HEK293 (cell line): ENCODE measurements around the gene LY6G5C.

Experiments used
- CTCF ChIA-PET: fragments of 350-600 bp; formaldehyde crosslinking; extraction: SDS; loops from one replicate; lab custom pipeline; 2021; ENCODE audit warnings: antibody characterized with exemption; lab: Yijun Ruan, JAX
- POLR2A ChIA-PET: fragments of 300-600 bp; formaldehyde crosslinking; extraction: SDS; loops from one replicate; lab custom pipeline; 2020; ENCODE audit warnings: antibody characterized with exemption, inconsistent platforms; lab: Yijun Ruan, JAX
- H3K27ac ChIP-seq: fragments of 200-500 bp; sonication (Bioruptor generic); 2 replicates; pipeline ENCODE4 v1.5.1; 2014; ENCODE audit warnings: low read depth, low read length, control low read depth, inconsistent platforms; ENCODE audit errors: extremely low read depth
- H3K36me3 ChIP-seq, 2 experiments: fragments of 200-500 bp in 1 of 2; sonication (Bioruptor generic) in 1 of 2; 1 replicate in 1 of 2; 2 replicates in 1 of 2; pipeline ENCODE4 v1.5.1; 2014 to 2017; ENCODE audit warnings: inconsistent platforms in 2 of 2, low read length in 2 of 2; ENCODE audit not compliant: control insufficient read depth in 2 of 2, insufficient read depth in 1 of 2
- H3K4me1 ChIP-seq: fragments of 200-500 bp; sonication (Bioruptor generic); 2 replicates; pipeline ENCODE4 v1.5.1; 2014; ENCODE audit warnings: mild to moderate bottlenecking, low read length, inconsistent platforms; ENCODE audit not compliant: control insufficient read depth, insufficient read depth
- H3K4me3 ChIP-seq: 2 replicates; pipeline ENCODE4 v1.5.1; 2011; ENCODE audit warnings: low read depth, mild to moderate bottlenecking, control low read depth, low read length, moderate library complexity
- H3K9me3 ChIP-seq: fragments of 200-500 bp; sonication (Bioruptor generic); 2 replicates; pipeline ENCODE4 v1.5.1; 2014; ENCODE audit warnings: low read depth, low read length, inconsistent platforms; ENCODE audit not compliant: control insufficient read depth, insufficient read depth
- GLIS1 ChIP-seq: fragments of 450-650 bp; formaldehyde crosslinking; IDR thresholded peaks from 2 replicates; pipeline ENCODE4 v1.5.1; 2016; ENCODE audit warnings: missing biosample characterization, missing genetic modification characterization
- GLIS2 ChIP-seq: fragments of 450-650 bp; formaldehyde crosslinking; IDR thresholded peaks from 2 replicates; pipeline ENCODE4 v1.5.1; 2016; ENCODE audit warnings: missing biosample characterization, missing genetic modification characterization
- KLF8 ChIP-seq: fragments of 450-650 bp; formaldehyde crosslinking; IDR thresholded peaks from 2 replicates; pipeline ENCODE4 v1.5.1; 2016; ENCODE audit warnings: missing biosample characterization, missing genetic modification characterization
- KLF9 ChIP-seq: fragments of 450-650 bp; formaldehyde crosslinking; IDR thresholded peaks from 2 replicates; pipeline ENCODE4 v1.5.1; 2016; ENCODE audit warnings: missing biosample characterization, missing genetic modification characterization, low read depth
- OSR2 ChIP-seq: fragments of 450-650 bp; formaldehyde crosslinking; IDR thresholded peaks from 2 replicates; pipeline ENCODE4 v1.5.1; 2016; ENCODE audit warnings: missing biosample characterization, missing genetic modification characterization
- SETDB1 ChIP-seq: IDR thresholded peaks from one replicate; pipeline ENCODE4 v1.6.1; 2017; ENCODE audit warnings: mild to moderate bottlenecking, low read length, moderate library complexity, mixed read lengths; ENCODE audit not compliant: insufficient read length
- SP7 ChIP-seq: fragments of 450-650 bp; formaldehyde crosslinking; IDR thresholded peaks from 2 replicates; pipeline ENCODE4 v1.5.1; 2016; ENCODE audit warnings: missing biosample characterization, missing genetic modification characterization
- ZBTB48 ChIP-seq: fragments of 450-650 bp; formaldehyde crosslinking; IDR thresholded peaks from 2 replicates; pipeline ENCODE4 v1.5.1; 2016; ENCODE audit warnings: missing biosample characterization, missing genetic modification characterization
- ZFP37 ChIP-seq: fragments of 450-650 bp; formaldehyde crosslinking; IDR thresholded peaks from 2 replicates; pipeline ENCODE4 v1.5.1; 2016; ENCODE audit warnings: missing biosample characterization, missing genetic modification characterization
- ZFP69B ChIP-seq: fragments of 450-650 bp; formaldehyde crosslinking; IDR thresholded peaks from 2 replicates; pipeline ENCODE4 v1.5.1; 2016; ENCODE audit warnings: missing biosample characterization, missing genetic modification characterization
- ZIC2 ChIP-seq: fragments of 450-650 bp; formaldehyde crosslinking; IDR thresholded peaks from 2 replicates; pipeline ENCODE4 v1.5.1; 2016; ENCODE audit warnings: missing biosample characterization, missing genetic modification characterization
- ZNF248 ChIP-seq: fragments of 450-650 bp; formaldehyde crosslinking; IDR thresholded peaks from 2 replicates; pipeline ENCODE4 v1.5.1; 2017; ENCODE audit warnings: missing biosample characterization, missing genetic modification characterization
- ZNF324 ChIP-seq: fragments of 450-650 bp; formaldehyde crosslinking; IDR thresholded peaks from 2 replicates; pipeline ENCODE4 v1.5.1; 2016; ENCODE audit warnings: missing biosample characterization, missing genetic modification characterization
- ZNF335 ChIP-seq: fragments of 450-650 bp; formaldehyde crosslinking; conservative IDR thresholded peaks from 2 replicates; pipeline ENCODE4 v1.5.1; 2016; ENCODE audit warnings: missing biosample characterization, missing genetic modification characterization
- ZNF394 ChIP-seq: fragments of 450-650 bp; formaldehyde crosslinking; IDR thresholded peaks from 2 replicates; pipeline ENCODE4 v1.5.1; 2016; ENCODE audit warnings: missing biosample characterization, missing genetic modification characterization, mild to moderate bottlenecking, moderate library complexity, borderline replicate concordance
- ZNF521 ChIP-seq: fragments of 450-650 bp; formaldehyde crosslinking; IDR thresholded peaks from 2 replicates; pipeline ENCODE4 v1.5.1; 2017; ENCODE audit warnings: missing biosample characterization, mild to moderate bottlenecking, missing genetic modification characterization
- ZNF548 ChIP-seq: fragments of 450-650 bp; formaldehyde crosslinking; IDR thresholded peaks from 2 replicates; pipeline ENCODE4 v1.5.1; 2016; ENCODE audit warnings: missing biosample characterization, missing genetic modification characterization
- ZNF585B ChIP-seq: fragments of 450-650 bp; formaldehyde crosslinking; IDR thresholded peaks from 2 replicates; pipeline ENCODE4 v1.5.1; 2016; ENCODE audit warnings: missing biosample characterization, missing genetic modification characterization
- ZNF600 ChIP-seq: fragments of 450-650 bp; formaldehyde crosslinking; IDR thresholded peaks from 2 replicates; pipeline ENCODE4 v1.5.1; 2016; ENCODE audit warnings: missing biosample characterization, missing genetic modification characterization
- ZSCAN16 ChIP-seq: fragments of 450-650 bp; formaldehyde crosslinking; IDR thresholded peaks from 2 replicates; pipeline ENCODE4 v1.5.1; 2016; ENCODE audit warnings: missing biosample characterization, missing genetic modification characterization
- TF ChIP-seq, protein P1 (sequence below): fragments of 450-650 bp; formaldehyde crosslinking; IDR thresholded peaks from 2 replicates; pipeline ENCODE4 v1.5.1; 2016; ENCODE audit warnings: missing biosample characterization, missing genetic modification characterization
- TF ChIP-seq, protein P2 (sequence below): fragments of 450-650 bp; formaldehyde crosslinking; IDR thresholded peaks from 2 replicates; pipeline ENCODE4 v1.5.1; 2016; ENCODE audit warnings: missing biosample characterization, missing genetic modification characterization
- TF ChIP-seq, protein P3 (sequence below): fragments of 450-650 bp; formaldehyde crosslinking; IDR thresholded peaks from 2 replicates; pipeline ENCODE4 v1.5.1; 2016; ENCODE audit warnings: missing biosample characterization, missing genetic modification characterization
- TF ChIP-seq, protein P4 (sequence below): fragments of 450-650 bp; formaldehyde crosslinking; IDR thresholded peaks from 2 replicates; pipeline ENCODE4 v1.5.1; 2016; ENCODE audit warnings: missing biosample characterization, missing genetic modification characterization
- TF ChIP-seq, protein P5 (sequence below): fragments of 450-650 bp; formaldehyde crosslinking; IDR thresholded peaks from 2 replicates; pipeline ENCODE4 v1.5.1; 2016; ENCODE audit warnings: missing biosample characterization, missing genetic modification characterization

LY6G5C gene

DNA sequence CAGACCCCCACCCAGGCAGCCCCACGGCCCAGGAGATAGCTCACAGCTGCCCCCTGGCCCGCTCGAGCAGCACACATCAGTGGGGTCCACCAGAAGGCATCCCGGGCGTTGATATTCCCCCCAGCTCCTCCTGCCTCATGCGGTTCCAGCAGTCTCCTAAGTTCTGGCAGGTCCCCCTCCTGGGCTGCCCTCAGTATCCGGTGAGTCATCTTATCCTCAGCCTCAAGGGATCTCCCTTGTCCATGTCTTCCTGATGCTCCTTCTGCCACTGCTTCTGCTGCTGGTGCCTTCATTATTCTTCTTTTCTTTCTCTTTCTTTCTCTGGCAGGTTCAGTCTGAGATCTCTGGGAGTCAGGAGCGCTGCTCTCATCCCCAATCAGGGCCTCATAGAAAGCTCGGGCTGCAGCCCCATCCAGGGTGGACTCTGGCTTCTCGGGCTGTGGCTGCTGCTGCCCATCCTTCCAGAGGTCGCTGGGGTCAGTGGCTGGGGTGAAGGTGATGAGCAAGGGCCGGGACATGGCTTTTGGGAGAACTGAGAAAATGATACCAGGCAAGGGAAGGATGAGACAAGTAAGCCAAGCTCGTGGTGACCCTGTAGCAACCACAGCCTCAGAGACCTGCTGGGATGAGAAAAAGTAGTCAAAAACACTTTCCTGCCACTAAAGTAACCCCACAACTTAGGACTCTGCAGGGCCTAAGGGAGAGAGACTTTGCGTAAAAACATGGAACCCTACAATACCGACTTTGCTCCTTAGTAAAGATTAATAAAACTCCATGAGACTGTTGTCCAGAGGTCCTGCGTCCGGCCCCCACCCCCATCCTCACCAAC lies 16.7 kb downstream of the LY6G5C start:
- peaks cover 6% of the 10 kb centered on the region; the same call in 1 of the 2 replicates for H3K4me1 ChIP-seq
- ChIA-PET POLR2A (interaction anchor here (0.5 to 7.4 kb wide), 30 partner anchors 9 to 308 kb away, joined by 3 to 180 read pairs (median 4); partner anchors contain the start of genes ABHD16A, APOM, ATP6V1G2 and BAG6), CTCF (interaction anchor here (0.6 to 1.6 kb wide), 12 partner anchors 8 to 259 kb away, joined by 3 to 8 read pairs (median 3); partner anchors contain the start of genes APOM and BAG6)
- TF ChIP-seq GLIS1 (tag by site-specific recombination) (peak; percentile 70), KLF9 (0 out of 2 replicates have a peak, but pooled peaks have one; percentile 13), SETDB1 (no peak), ZNF600 (tag by site-specific recombination) (peak; percentile 60; the same call in 1 of the 2 replicates), KLF8 (tag by site-specific recombination) (peak; percentile 13; the same call in 1 of the 2 replicates), ZSCAN16 (tag by site-specific recombination) (no peak), ZNF585B (tag by site-specific recombination) (no peak), ZFP69B (tag by site-specific recombination) (peak; percentile 77), SP7 (no peak), GLIS2 (peak; percentile 37; the same call in 1 of the 2 replicates), ZFP37 (tag by site-specific recombination) (no peak; the same call in none of the 2 replicates), ZNF548 (no peak), ZNF394 (tag by site-specific recombination) (peak; percentile 82), ZNF521 (tag by site-specific recombination) (no peak), OSR2 (peak; percentile 81), ZNF324 (tag by site-specific recombination) (no peak), ZNF248 (tag by site-specific recombination) (no peak), ZIC2 (tag by site-specific recombination) (peak; percentile 34; the same call in 1 of the 2 replicates), ZNF335 (tag by site-specific recombination) (no peak), ZBTB48 (tag by site-specific recombination) (peak; percentile 61)
- TF ChIP-seq, protein P1, sequence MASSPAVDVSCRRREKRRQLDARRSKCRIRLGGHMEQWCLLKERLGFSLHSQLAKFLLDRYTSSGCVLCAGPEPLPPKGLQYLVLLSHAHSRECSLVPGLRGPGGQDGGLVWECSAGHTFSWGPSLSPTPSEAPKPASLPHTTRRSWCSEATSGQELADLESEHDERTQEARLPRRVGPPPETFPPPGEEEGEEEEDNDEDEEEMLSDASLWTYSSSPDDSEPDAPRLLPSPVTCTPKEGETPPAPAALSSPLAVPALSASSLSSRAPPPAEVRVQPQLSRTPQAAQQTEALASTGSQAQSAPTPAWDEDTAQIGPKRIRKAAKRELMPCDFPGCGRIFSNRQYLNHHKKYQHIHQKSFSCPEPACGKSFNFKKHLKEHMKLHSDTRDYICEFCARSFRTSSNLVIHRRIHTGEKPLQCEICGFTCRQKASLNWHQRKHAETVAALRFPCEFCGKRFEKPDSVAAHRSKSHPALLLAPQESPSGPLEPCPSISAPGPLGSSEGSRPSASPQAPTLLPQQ (tag by site-specific recombination): peak; percentile 89
- TF ChIP-seq, protein P2, sequence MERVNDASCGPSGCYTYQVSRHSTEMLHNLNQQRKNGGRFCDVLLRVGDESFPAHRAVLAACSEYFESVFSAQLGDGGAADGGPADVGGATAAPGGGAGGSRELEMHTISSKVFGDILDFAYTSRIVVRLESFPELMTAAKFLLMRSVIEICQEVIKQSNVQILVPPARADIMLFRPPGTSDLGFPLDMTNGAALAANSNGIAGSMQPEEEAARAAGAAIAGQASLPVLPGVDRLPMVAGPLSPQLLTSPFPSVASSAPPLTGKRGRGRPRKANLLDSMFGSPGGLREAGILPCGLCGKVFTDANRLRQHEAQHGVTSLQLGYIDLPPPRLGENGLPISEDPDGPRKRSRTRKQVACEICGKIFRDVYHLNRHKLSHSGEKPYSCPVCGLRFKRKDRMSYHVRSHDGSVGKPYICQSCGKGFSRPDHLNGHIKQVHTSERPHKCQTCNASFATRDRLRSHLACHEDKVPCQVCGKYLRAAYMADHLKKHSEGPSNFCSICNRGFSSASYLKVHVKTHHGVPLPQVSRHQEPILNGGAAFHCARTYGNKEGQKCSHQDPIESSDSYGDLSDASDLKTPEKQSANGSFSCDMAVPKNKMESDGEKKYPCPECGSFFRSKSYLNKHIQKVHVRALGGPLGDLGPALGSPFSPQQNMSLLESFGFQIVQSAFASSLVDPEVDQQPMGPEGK (tag by site-specific recombination): peak; percentile 47; the same call in 1 of the 2 replicates
- TF ChIP-seq, protein P3, sequence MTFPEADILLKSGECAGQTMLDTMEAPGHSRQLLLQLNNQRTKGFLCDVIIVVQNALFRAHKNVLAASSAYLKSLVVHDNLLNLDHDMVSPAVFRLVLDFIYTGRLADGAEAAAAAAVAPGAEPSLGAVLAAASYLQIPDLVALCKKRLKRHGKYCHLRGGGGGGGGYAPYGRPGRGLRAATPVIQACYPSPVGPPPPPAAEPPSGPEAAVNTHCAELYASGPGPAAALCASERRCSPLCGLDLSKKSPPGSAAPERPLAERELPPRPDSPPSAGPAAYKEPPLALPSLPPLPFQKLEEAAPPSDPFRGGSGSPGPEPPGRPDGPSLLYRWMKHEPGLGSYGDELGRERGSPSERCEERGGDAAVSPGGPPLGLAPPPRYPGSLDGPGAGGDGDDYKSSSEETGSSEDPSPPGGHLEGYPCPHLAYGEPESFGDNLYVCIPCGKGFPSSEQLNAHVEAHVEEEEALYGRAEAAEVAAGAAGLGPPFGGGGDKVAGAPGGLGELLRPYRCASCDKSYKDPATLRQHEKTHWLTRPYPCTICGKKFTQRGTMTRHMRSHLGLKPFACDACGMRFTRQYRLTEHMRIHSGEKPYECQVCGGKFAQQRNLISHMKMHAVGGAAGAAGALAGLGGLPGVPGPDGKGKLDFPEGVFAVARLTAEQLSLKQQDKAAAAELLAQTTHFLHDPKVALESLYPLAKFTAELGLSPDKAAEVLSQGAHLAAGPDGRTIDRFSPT (tag by site-specific recombination): peak; percentile 38; the same call in 1 of the 2 replicates
- TF ChIP-seq, protein P4, sequence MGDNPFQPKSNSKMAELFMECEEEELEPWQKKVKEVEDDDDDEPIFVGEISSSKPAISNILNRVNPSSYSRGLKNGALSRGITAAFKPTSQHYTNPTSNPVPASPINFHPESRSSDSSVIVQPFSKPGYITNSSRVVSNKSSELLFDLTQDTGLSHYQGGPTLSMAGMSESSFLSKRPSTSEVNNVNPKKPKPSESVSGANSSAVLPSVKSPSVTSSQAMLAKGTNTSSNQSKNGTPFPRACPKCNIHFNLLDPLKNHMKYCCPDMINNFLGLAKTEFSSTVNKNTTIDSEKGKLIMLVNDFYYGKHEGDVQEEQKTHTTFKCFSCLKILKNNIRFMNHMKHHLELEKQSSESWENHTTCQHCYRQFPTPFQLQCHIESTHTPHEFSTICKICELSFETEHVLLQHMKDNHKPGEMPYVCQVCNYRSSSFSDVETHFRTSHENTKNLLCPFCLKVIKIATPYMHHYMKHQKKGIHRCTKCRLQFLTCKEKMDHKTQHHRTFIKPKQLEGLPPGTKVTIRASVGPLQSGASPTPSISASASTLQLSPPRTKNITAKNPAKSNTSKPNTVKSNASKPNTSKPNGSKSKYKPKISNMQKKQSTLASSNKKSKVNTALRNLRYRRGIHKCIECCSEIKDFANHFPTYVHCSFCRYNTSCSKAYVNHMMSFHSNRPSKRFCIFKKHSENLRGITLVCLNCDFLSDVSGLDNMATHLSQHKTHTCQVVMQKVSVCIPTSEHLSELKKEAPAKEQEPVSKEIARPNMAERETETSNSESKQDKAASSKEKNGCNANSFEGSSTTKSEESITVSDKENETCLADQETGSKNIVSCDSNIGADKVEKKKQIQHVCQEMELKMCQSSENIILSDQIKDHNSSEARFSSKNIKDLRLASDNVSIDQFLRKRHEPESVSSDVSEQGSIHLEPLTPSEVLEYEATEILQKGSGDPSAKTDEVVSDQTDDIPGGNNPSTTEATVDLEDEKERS (tag by site-specific recombination): 0 out of 2 replicates have a peak, but pooled peaks have one; percentile 8
- TF ChIP-seq, protein P5, sequence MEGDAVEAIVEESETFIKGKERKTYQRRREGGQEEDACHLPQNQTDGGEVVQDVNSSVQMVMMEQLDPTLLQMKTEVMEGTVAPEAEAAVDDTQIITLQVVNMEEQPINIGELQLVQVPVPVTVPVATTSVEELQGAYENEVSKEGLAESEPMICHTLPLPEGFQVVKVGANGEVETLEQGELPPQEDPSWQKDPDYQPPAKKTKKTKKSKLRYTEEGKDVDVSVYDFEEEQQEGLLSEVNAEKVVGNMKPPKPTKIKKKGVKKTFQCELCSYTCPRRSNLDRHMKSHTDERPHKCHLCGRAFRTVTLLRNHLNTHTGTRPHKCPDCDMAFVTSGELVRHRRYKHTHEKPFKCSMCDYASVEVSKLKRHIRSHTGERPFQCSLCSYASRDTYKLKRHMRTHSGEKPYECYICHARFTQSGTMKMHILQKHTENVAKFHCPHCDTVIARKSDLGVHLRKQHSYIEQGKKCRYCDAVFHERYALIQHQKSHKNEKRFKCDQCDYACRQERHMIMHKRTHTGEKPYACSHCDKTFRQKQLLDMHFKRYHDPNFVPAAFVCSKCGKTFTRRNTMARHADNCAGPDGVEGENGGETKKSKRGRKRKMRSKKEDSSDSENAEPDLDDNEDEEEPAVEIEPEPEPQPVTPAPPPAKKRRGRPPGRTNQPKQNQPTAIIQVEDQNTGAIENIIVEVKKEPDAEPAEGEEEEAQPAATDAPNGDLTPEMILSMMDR: peak; percentile 14; the same call in 1 of the 2 replicates
- H3K9me3 ChIP-seq: no peaks in the 10 kb centered on the region
- H3K36me3 ChIP-seq: peaks cover 14 to 50% of the 10 kb centered on the region in 2 experiments; a peak in 2 of 3 replicates
- H3K4me3 ChIP-seq: peak overlapping the region; percentile 92
- peak overlapping the region; percentile 92 for H3K27ac ChIP-seq
